Activated CD8-positive, alpha-beta memory T cell treated with anti-CD3 and anti-CD28 coated beads for 48 hours (primary cell): ENCODE measurements around the gene PIAS3.
A peak's percentile ranks its signal among the peaks of the same experiment; 100 is the strongest.

Experiments
- DNase-seq, 3 experiments: peaks; one replicate each; pipeline ENCODE4 v3.0.0-alpha.2; 2020; ENCODE audit warnings: low read depth in 2 of 3, low spot score in 2 of 3

Gene PIAS3

GRCh38 chr1:145858901-145859490 is at the start of gene PIAS3:
TSS of gene PIAS3 (minus strand) at chr1:145859081. CDS start at chr1:145858990, 91 bp downstream.
- peak; percentile 71 to 84 (median 72) for DNase-seq

DNA sequence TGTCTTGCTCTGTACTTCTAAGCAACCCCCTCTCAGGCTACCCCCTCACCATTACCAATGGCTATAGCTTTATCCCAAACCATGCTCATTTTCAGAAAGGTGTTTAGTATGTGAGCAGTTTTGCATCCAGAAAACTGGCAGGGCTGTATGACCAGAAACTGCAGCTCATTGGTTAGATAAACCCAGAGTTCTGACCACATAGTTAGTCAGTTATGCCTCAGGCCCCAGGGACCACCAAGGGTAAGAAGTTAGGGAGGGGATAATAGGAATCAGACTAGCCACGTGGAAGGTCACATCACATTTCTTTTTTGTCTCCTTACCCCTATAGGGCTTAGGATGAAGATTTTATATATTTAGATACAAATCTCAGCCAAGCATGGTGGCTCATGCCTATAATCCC is 49.8 kb upstream of the PIAS3 start:
- no peak for DNase-seq

DNA sequence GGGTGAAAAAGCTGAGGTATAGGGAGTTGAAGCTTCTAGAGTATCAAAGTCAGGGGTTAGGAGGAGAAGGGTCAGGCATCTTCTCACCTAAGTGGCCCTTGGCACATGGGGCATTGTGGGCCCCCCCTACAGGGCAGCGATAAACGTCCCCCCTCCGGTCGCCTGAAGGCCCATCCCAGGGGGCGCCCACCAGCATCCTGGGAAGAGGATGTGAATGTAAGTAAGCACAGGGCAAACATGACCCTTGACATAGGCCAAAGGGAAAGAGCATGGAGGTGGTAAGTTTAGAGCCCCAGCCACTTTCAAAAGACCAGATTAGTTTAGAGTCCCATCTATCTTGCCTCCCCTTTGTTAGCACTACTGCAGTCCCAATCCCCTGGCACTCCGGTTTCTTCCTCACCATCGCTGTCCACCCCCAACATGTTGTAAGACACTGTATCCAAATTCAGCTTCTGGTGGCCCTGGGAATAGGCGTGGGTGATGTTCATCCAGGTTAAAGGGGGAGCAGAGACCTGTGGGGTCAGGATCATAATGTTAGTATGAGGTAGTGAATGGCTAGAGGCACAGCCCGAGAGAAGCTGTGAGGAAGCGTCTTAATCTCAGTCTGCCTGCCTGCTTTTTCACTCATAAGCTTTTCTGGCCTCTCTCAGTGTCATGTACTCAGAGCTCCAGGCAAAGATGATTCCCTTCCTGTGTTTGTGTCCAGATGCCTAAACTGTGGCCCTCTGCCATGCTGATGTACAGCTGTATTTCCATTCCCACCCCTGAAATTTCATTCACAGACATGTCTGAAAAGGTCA is 48.3 kb upstream of the PIAS3 start:
- DNase-seq: no peak

- no peak for DNase-seq
Measured at GRCh38 chr1:145901312-145902021, 42.6 kb upstream of the PIAS3 start.

GRCh38 chr1:145898756-145899155 is 39.9 kb upstream of the PIAS3 start:
- no peak for DNase-seq

- DNase-seq: no peak
Measured at GRCh38 chr1:145897969-145898368, 39.1 kb upstream of the PIAS3 start.

GRCh38 chr1:145895471-145895870 is 36.6 kb upstream of the PIAS3 start:
- DNase-seq: no peak

DNA sequence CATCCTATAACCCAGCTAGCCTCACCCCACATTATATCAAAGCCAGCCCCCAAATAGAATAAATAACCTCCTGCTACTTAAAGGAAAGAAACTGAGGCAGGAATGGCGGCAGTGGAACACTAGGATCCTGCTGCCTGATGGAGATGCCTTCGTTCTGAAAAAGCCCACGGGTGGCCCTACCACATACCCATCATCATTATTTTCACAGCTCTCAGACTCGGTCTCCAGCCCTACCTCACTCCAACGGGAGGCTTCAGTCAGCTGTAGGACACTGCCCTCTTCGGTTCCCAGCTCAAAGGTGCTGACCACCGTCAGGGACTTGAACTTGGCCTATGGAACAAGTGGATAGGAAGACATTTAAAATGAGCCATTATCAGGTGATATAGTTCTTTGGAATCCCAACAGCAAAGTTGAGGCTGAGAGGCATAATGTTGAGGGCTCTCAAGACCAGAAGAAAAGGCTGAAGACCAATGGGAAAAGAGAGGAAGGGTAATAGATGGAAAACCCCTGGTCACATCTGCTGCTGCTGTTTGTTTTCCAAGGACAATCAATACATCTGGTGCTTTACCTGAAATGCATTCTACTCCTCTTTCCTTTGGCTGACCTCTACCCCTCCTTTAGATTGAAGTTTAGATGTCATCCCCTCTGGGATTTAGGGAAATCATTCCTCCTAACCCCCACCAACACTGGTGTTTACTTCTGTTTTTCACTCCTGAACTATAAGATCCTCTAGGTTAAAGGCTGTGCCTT is 34.6 kb upstream of the PIAS3 start:
- no peak for DNase-seq

DNA sequence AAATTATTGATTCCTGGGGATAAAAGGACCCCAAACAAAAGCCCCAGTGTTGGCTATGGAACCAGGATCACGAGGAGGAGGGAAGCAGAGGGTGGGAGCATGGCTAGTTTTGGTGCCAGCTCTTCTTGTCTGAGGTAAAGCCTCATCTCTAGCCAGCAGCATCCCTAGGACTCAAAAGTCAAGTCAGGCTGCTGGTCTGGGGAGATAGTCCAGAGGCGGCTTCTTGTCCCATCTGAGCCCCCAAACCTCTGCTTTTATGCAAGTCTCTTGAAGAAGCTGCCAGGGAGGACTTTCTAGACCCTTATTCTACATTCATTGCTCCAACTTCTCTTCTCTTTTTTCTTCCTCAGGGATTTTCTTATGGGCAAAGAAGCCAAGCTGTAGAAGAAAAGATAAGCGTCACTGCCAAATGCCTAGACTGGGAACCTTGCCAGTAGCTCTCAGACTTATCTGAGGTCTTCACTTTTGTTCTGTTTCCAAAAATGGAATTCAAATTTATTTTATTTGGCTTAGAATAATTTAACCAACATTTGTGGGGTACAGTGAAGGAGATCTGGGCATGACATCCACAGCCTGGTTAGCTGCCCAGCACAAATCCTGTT is 33.7 kb upstream of the PIAS3 start:
- no peak for DNase-seq

DNA sequence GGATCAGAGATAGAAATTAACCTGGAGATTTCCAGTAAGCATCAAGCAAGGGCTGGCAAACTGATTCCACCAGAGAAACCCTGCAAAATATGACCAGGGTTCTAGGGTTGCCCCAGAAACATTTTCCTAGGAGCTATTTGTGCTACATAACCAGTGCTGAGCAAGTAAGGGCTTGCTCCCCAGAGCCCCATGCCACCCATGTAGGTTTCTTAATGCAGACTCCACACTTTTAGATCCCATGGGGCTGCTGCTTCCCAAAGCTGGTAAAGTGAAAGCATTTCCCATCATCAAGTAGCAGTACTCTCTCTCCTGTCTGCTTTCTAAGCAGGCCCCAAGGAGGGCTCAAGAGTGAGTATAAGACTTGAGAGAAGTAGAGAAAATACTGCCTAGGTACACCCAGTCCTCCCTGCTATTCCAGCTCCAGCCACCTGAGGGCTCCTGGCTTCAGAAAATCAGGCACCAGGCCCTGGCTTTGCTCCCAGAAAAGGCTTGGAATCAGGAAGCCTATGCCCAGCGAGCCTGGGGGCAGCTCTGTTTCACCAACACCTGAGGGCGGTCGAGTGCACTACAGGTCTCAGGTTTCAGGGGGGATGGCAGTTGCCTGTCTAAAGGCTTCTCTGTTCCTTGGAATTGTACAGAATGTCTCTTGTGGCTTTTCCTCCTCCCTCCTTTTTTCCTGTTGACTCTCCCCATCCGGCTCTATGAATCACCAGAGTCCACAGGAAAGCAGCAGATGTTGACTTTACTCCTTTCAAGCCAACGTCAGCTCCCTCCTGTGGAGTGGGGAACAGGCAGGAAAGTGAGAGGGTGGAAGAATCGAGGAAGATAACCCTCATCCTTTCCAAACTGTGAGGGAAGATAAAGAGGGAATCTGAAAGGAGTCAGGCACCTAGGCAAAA is 33.0 kb upstream of the PIAS3 start:
- peak in 1 of 3 experiments; percentile 8 for DNase-seq

GRCh38 chr1:145891143-145891542 is 32.3 kb upstream of the PIAS3 start:
- DNase-seq: no peak

DNA sequence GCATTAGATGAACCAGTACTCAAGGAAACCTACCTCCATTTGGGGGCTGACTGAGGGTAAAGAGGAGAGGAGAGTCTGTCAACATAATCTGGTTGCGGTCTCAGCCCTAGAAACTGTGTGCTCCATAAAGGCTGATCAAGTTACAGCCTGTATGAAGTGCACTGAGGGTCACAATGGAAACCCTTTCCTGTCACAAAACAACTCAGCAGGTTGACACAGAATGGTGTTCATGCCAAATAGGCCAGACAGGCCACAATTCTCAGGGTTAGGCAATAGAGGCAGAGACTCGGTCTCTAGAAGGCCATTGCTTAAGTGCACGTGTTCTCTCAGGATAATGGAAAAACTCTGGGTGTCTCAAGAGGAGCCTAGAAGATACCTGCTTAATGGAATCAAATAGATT is 30.8 kb upstream of the PIAS3 start:
- DNase-seq: no peak

DNA sequence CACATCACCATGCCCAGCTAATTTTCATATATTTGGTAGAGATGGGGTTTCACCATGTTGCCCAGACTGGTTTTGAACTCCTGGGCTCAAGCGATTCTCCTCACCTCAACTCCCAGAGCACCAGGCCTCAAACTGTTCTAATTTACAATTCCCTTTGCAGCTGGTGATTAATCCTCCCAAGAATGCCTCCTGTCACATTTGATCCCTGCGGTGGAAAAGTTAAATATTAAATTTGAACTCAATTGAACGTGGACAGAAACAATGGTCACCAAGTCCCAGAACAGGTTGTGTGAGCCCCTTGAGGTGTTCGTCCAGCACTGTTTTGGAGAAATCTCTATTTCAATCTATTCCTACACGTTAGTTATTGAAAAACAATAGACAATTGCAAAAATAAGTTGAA is 28.8 kb upstream of the PIAS3 start:
- DNase-seq: no peak

- no peak for DNase-seq
Measured at GRCh38 chr1:145886816-145887215, 27.9 kb upstream of the PIAS3 start.

- DNase-seq: no peak
Measured at GRCh38 chr1:145886390-145886789, 27.5 kb upstream of the PIAS3 start.

GRCh38 chr1:145885738-145886287 is 26.9 kb upstream of the PIAS3 start, which contains the start of gene ANKRD35:
TSS of gene ANKRD35 (minus strand) at chr1:145885866. CDS start at chr1:145885758, 108 bp downstream.
- peak; percentile 62 to 73 (median 65) for DNase-seq

- no peak for DNase-seq
Measured at GRCh38 chr1:145884675-145885074, 25.8 kb upstream of the PIAS3 start.

DNA sequence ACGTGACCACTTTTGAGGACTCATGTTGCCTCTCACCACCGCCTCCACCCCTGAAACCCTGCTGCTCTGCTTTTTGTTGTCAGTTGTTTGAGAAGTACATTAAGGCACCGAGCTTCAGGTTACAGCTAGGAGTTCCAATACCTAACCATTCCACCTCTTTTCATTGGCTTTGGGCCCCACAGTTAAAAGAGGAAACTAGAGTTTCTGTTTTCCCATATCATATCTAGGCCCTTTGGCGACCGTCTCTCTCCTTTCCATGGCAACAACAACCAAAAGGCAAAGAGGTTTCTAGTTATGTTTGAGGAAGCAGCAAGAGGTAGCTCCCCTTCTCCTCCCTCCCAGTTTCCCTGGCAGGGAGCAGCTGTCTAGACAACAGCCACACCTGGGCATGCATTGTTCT is 20.9 kb upstream of the PIAS3 start:
- no peak for DNase-seq

- no peak for DNase-seq
Measured at GRCh38 chr1:145878724-145879123, 19.8 kb upstream of the PIAS3 start.
